ENCODE measurements around the gene TMEM150B. TPM values are rescaled to one million over a fixed set of nuclear protein-coding genes. Genes with fewer than 3 reads are reported as not detected.

The TMEM150B gene
- polyA plus RNA-seq, 2 of the 4 experiments (the other 2 are of a cell fraction), result 0.26 to 0.39 TPM

- no peak overlapping the region for H3K27ac ChIP-seq
- ChIA-PET POLR2A (interaction anchor here (0.6 kb wide), 1 partner anchor 143 kb away, joined by 3 read pairs; no protein-coding TSS in a partner anchor), CTCF (interaction anchor here (1.1 to 14.8 kb wide), 5 partner anchors 13 to 67 kb away, joined by 3 to 105 read pairs (median 5); no protein-coding TSS in a partner anchor)
- no peak for TF ChIP-seq RFX5 (IDR thresholded peaks at IDR 0.05)
- TF ChIP-seq CTCF (IDR thresholded peaks at IDR 0.05), result no peak
- TF ChIP-seq EHF (CRISPR knock-in tag; IDR thresholded peaks at IDR 0.05), result no peak
- TF ChIP-seq RCOR1 (IDR thresholded peaks at IDR 0.05; ENCODE audit: low read depth, low read length), result no peak
- no peak for TF ChIP-seq RNF2 (IDR thresholded peaks at IDR 0.05; ENCODE audit: borderline replicate concordance, low read depth)
- TF ChIP-seq FOXS1 (CRISPR knock-in tag; IDR thresholded peaks at IDR 0.05), result no peak
- TF ChIP-seq, protein P1, sequence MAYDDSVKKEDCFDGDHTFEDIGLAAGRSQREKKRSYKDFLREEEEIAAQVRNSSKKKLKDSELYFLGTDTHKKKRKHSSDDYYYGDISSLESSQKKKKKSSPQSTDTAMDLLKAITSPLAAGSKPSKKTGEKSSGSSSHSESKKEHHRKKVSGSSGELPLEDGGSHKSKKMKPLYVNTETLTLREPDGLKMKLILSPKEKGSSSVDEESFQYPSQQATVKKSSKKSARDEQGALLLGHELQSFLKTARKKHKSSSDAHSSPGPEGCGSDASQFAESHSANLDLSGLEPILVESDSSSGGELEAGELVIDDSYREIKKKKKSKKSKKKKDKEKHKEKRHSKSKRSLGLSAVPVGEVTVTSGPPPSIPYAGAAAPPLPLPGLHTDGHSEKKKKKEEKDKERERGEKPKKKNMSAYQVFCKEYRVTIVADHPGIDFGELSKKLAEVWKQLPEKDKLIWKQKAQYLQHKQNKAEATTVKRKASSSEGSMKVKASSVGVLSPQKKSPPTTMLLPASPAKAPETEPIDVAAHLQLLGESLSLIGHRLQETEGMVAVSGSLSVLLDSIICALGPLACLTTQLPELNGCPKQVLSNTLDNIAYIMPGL (CRISPR knock-in tag; IDR thresholded peaks at IDR 0.05; ENCODE audit: borderline replicate concordance), result no peak
- no peak for TF ChIP-seq JUNB (IDR thresholded peaks at IDR 0.05)
- DNase-seq (ENCODE audit: low read depth in 1 of 2, low spot score in 1 of 2), result no peak
- no peak for FAIRE-seq
- no peaks in the 10 kb centered on the region for H3K9me3 ChIP-seq
- H3K4me2 ChIP-seq, result no peak overlapping the region
- no peak overlapping the region for H3K4me3 ChIP-seq
- no peak for ATAC-seq
- H3K4me1 ChIP-seq, result peaks cover 19% of the 10 kb centered on the region
- WGBS (ENCODE audit: missing lambda C conversion rate), result 87% methylated on average over 18 of the region's 19 CpGs
Observed at GRCh38 chr19:55358493-55358892, 33.4 kb upstream of the TMEM150B start.

DNA sequence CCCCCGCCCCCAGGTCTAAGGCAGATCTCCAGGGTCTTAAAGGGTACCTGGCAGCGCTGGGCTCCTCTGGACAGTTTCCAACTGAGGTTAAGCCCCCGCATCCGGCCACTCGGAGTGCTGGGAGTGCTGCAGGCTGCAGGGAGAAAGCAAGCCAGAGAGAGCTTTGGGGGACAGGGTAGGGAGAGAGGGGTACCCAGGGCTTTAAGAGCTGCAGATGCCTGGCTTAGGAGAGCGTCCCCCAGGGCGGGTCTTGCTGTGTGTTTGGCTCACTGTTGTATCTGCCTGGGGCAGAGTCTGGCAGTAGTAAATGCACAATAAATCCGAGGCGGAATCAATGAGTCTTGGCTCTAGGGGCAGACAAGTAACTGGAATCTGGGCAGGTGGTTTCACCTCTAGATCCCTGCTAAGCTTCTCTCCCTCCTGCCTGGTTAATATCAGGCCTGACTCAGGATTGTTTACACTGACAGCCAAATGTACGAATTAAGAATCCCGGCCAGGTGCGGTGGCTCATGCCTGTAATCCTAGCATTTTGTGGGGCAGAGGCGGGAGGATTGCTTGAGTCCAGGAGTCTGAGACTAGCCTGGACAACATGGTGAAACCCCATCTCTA lies 30.2 kb upstream of the TMEM150B start:
- DNase-seq (ENCODE audit: low read depth in 1 of 2, low spot score in 1 of 2) (no peak), ATAC-seq (no peak), FAIRE-seq (no peak)
- H3K4me2 ChIP-seq, result peak overlapping the region; percentile 82; the same call in 1 of the 3 replicates
- peaks cover 12% of the 10 kb centered on the region for H3K4me1 ChIP-seq
- no peak overlapping the region for H3K4me3 ChIP-seq
- CTCF ChIA-PET, result interaction anchor here (0.9 to 14.8 kb wide), 9 partner anchors 11 to 209 kb away, joined by 3 to 105 read pairs (median 4); partner anchors contain the start of gene KMT5C
- POLR2A ChIA-PET, result interaction anchor here (1.3 kb wide), 1 partner anchor 16 kb away, joined by 3 read pairs; the partner anchor contains the start of gene KMT5C
- no peak for TF ChIP-seq NFE2L2 (conservative IDR thresholded peaks at IDR 0.05; ENCODE audit: low read length)
- TF ChIP-seq CHD4 (IDR thresholded peaks at IDR 0.05; ENCODE audit: borderline replicate concordance), result no peak
- TF ChIP-seq USF2 (IDR thresholded peaks at IDR 0.05), result no peak
- TF ChIP-seq NPAS2 (CRISPR knock-in tag; IDR thresholded peaks at IDR 0.05; ENCODE audit: borderline replicate concordance), result no peak
- no peak for TF ChIP-seq POLR2A (IDR thresholded peaks at IDR 0.05; ENCODE audit: low read length)
- TF ChIP-seq RAD21 (conservative IDR thresholded peaks at IDR 0.05 in 1 of 2, IDR thresholded peaks at IDR 0.05 in 1 of 2), result no peak
- H3K9me3 ChIP-seq, result no peaks in the 10 kb centered on the region
- 44% methylated on average over 11 of the region's 13 CpGs for WGBS (ENCODE audit: missing lambda C conversion rate)
- peak overlapping the region in 1 of 2 experiments; percentile 84; a peak in 3 of 6 replicates for H3K27ac ChIP-seq

DNA sequence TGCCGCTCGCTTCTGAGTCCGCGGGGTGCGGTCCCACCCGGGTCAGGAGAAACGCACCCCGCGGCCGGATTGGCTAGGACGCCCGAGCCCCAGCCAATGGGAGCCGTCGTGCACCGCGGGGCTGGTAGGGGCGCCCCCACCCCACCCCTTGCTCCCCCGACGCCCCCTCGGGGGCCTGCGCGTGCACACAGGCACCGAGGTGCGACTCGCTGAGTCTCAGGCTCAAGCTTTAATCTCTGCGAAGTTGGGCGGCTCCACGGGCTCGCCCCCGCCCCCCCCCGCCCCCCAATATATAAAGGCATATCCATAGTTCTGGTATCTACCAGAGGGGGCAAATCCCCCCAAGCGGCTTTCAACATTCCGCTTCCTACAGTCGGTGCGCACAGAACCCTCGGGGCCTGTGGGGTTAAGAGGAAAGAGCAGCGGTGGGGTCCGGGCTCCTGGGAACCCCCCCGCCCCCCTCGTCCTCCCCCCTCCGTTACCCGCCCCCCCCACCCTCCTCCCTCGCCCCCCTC lies 29.6 kb upstream of the TMEM150B start, which contains the start of gene COX6B2:
COX6B2 (minus strand) TSS at position 22 of the 515 bp plus-strand sequence. CDS start 198 bp downstream, outside the sequence.
- peak within 1 kb of the TSS; percentile 82 for H3K4me2 ChIP-seq
- no peak for FAIRE-seq
- WGBS (ENCODE audit: missing lambda C conversion rate), result 21% methylated on average over 16 of the region's 43 CpGs
- peak within 1 kb of the TSS; percentile 62 to 84 for H3K27ac ChIP-seq
- TF ChIP-seq HOXB5 (CRISPR knock-in tag; IDR thresholded peaks at IDR 0.05) (no peak), ESRRA (IDR thresholded peaks at IDR 0.05; ENCODE audit: borderline replicate concordance, low read length) (no peak)
- ChIA-PET CTCF (interaction anchor here (1.1 to 14.8 kb wide), 5 partner anchors 16 to 151 kb away, joined by 3 to 105 read pairs (median 5); partner anchors contain the start of gene KMT5C), POLR2A (interaction anchor here (1.3 kb wide), 1 partner anchor 15 kb away, joined by 3 read pairs; the partner anchor contains the start of gene KMT5C)
- no peak; a peak in 1 of 6 replicates for ATAC-seq
- H3K9me3 ChIP-seq, result no peaks in the 10 kb centered on the region
- DNase-seq (ENCODE audit: low read depth in 1 of 2, low spot score in 1 of 2), result no peak
- peak within 1 kb of the TSS; percentile 50 for H3K4me3 ChIP-seq
- H3K4me1 ChIP-seq, result peaks cover 12% of the 10 kb centered on the region

Measured in A549 (cell line).